Spleen (tissue), 11 donors: Measurements from ENCODE around the gene LPP. TPM values are rescaled to one million over a fixed set of nuclear protein-coding genes. Genes with fewer than 3 reads are reported as not detected.

Source experiments
- DNase-seq: peaks from one replicate; pipeline ENCODE4 v3.0.0-alpha.2; 2020
- H3K27ac ChIP-seq, 8 donors: fragments of 200-600 bp; sonication (generic) in 7 of 8; 1 replicate in 4 of 8; 2 replicates in 4 of 8; pipeline versions ENCODE4 v1.5.0 to v1.8.0; 2016 to 2021; ENCODE audit warnings: inconsistent platforms in 4 of 8, mild to moderate bottlenecking in 4 of 8, moderate library complexity in 1 of 8
- H3K27me3 ChIP-seq, 7 donors: fragments of 200-600 bp; sonication (generic) in 6 of 7; replicated peaks in 1 of 7; 1 replicate in 4 of 7; 2 replicates in 3 of 7; pipeline versions ENCODE4 v1.5.0 to v1.8.0; 2016 to 2021; ENCODE audit warnings: inconsistent platforms in 3 of 7, mild to moderate bottlenecking in 1 of 7
- H3K36me3 ChIP-seq, 6 donors: fragments of 200-600 bp; sonication (generic) in 5 of 6; 1 replicate in 4 of 6; 2 replicates in 2 of 6; pipeline versions ENCODE4 v1.5.0 to v1.8.0; 2016 to 2021; ENCODE audit warnings: inconsistent platforms in 2 of 6
- H3K4me1 ChIP-seq, 6 donors: fragments of 200-600 bp; sonication (generic) in 5 of 6; 1 replicate in 3 of 6; 2 replicates in 3 of 6; pipeline versions ENCODE4 v1.5.0 to v1.8.0; 2016 to 2021; ENCODE audit warnings: inconsistent platforms in 3 of 6
- H3K4me3 ChIP-seq, 8 donors: fragments of 200-600 bp; sonication (generic) in 7 of 8; 1 replicate in 4 of 8; 2 replicates in 4 of 8; pipeline versions ENCODE4 v1.5.0 to v1.8.0; 2016 to 2021; ENCODE audit warnings: inconsistent platforms in 4 of 8, mild to moderate bottlenecking in 4 of 8, moderate library complexity in 2 of 8
- H3K9me3 ChIP-seq, 8 donors: fragments of 200-600 bp; sonication (generic) in 7 of 8; 1 replicate in 4 of 8; 2 replicates in 4 of 8; pipeline versions ENCODE4 v1.5.0 to v1.8.0; 2016 to 2021; ENCODE audit warnings: inconsistent platforms in 4 of 8
- POLR2A ChIP-seq, 3 donors: fragments of 450-650 bp; IDR thresholded peaks; one replicate each; pipeline ENCODE4 v1.5.1; 2017; ENCODE audit warnings: antibody characterized with exemption in 3 of 3, mild to moderate bottlenecking in 1 of 3
- POLR2AphosphoS5 ChIP-seq, 3 donors: sonication (generic); formaldehyde crosslinking; IDR thresholded peaks; one replicate each; pipeline ENCODE4 v1.5.1; 2017; ENCODE audit warnings: antibody characterized with exemption in 3 of 3
- WGBS, 5 donors: extraction: QIAGEN DNeasy Blood & Tissue Kit in 3 of 5; methylation state at CpG; one replicate each; pipeline versions ENCODE4 v1.1.5 to v1.1.7; 2013 to 2018; 5-methylcytosine and 5-hydroxymethylcytosine counted together
- intact Hi-C: fragments of 100-400 bp; cut with DNase I; formaldehyde crosslinking; loops from one replicate; pipeline ENCODE4 v1.15.0; 2023; ENCODE audit warnings: low total_unique reads
- polyA plus RNA-seq, 3 donors: library from polyadenylated mRNA; stranded (reverse); fragments of 200-250 nt; gene quantifications; one replicate each; pipeline ENCODE4 v1.2.1, GENCODE V29; 2013
- total RNA-seq, 7 donors: library from RNA; depleted of rRNA in 3 of 7; stranded (reverse); fragments of >200 nt in 3 of 7; fragmentation: NEBNext Ultra II Directional in 4 of 7; extraction: Animal tissue kit (Norgen Biotek cat#: 25700) in 4 of 7; gene quantifications; one replicate each; pipeline versions ENCODE4 v1.1.0 to v1.2.1, GENCODE V29; 2016 to 2021
- TF ChIP-seq, protein P1 (sequence below), 11 experiments: fragments of 200-600 bp in 7 of 11; fragments of 450-650 bp in 4 of 11; sonication (generic) in 4 of 11; IDR thresholded peaks in 8 of 11; conservative IDR thresholded peaks in 3 of 11; 1 replicate in 7 of 11; 2 replicates in 4 of 11; pipeline versions ENCODE4 v1.4.0 to v1.8.0; 2016 to 2021; ENCODE audit warnings: antibody characterized with exemption in 11 of 11, inconsistent platforms in 4 of 11, mild to moderate bottlenecking in 1 of 11
- donor health status: healthy with polysubstance abuse.
- donor health status: DM: no; HTN: no; CAD: no; lungs with moderate emphysema.
- donor health status: DM: no; HTN: no; CAD: no.
- donor health status: Bipolar disorder and iron deficiency.
- donor health status: healthy.
- donor health status: DM: no; HTN: no; CAD: no.
- donor health status: DM: yes; HTN: yes; CAD: no.

Gene LPP
- total and polyA plus RNA-seq, 10 donors = 2.4 to 270 (median 156) TPM

DNA sequence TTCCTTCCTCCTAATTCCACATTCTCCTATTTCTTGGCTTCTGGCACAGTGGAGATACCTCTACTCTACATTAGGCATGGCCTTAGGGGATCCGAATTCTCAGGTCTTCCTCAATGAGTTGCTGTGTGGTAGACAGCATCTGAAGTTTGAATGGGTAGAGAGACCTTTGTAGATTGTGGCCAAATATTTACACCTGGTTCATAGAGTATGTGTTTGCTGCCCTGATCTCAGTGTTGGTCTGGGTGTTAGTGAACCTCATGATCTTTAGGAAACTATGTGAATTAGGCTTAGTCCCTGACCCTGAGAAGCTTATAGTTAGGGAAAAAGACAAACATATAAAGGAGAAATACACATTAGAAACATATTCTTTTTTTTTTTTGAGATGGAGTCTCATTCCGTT, 75.8 kb downstream of the LPP start:
- no peak overlapping the region for H3K27ac ChIP-seq
- peaks cover 0 to 17% (median 3%) of the 10 kb centered on the region in 6 donors for H3K4me1 ChIP-seq
- H3K36me3 ChIP-seq = peaks cover 0 to 44% (median 0%) of the 10 kb centered on the region in 6 donors
- intact Hi-C loops = no loop called here
- 92 to 100% (median 96%) methylated on average over 2 of the region's 2 CpGs for WGBS, 5 donors
- no peaks in the 10 kb centered on the region for H3K27me3 ChIP-seq
- H3K4me3 ChIP-seq = no peak overlapping the region
- no peaks in the 10 kb centered on the region for H3K9me3 ChIP-seq
- no peak for TF ChIP-seq POLR2A (IDR thresholded peaks at IDR 0.05)
- TF ChIP-seq, protein P1, sequence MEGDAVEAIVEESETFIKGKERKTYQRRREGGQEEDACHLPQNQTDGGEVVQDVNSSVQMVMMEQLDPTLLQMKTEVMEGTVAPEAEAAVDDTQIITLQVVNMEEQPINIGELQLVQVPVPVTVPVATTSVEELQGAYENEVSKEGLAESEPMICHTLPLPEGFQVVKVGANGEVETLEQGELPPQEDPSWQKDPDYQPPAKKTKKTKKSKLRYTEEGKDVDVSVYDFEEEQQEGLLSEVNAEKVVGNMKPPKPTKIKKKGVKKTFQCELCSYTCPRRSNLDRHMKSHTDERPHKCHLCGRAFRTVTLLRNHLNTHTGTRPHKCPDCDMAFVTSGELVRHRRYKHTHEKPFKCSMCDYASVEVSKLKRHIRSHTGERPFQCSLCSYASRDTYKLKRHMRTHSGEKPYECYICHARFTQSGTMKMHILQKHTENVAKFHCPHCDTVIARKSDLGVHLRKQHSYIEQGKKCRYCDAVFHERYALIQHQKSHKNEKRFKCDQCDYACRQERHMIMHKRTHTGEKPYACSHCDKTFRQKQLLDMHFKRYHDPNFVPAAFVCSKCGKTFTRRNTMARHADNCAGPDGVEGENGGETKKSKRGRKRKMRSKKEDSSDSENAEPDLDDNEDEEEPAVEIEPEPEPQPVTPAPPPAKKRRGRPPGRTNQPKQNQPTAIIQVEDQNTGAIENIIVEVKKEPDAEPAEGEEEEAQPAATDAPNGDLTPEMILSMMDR (IDR thresholded peaks at IDR 0.05 in 8 of 11, conservative IDR thresholded peaks at IDR 0.05 in 3 of 11) = no peak
- no peak for TF ChIP-seq POLR2AphosphoS5 (IDR thresholded peaks at IDR 0.05)
- DNase-seq = no peak

DNA sequence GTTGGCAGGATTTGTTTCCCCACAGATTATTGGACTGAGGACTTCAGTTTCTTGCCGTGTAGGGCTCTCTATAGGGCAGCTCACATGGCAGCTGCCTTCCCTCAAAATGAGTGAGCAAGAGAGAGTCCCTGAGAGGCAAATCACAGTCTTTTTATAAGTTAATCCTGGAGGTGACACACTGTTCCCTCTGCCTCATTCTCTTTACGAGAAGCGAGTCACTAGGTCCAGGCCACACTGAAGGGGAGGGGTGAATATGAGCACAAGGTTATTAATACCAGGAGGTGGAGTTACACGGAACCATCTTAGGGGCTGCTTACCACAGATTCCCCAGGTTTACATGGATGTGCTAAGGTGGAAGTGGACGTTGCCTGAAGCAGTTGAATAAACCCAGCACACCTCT, 77.0 kb downstream of the LPP start:
- Histone ChIP-seq H3K4me3 (no peak overlapping the region), H3K36me3 (peaks cover 0 to 35% (median 0%) of the 10 kb centered on the region in 6 donors), H3K27ac (no peak overlapping the region), H3K9me3 (no peaks in the 10 kb centered on the region), H3K4me1 (peaks cover 0 to 28% (median 4%) of the 10 kb centered on the region in 6 donors), H3K27me3 (no peaks in the 10 kb centered on the region)
- DNase-seq = no peak
- TF ChIP-seq, protein P1 (IDR thresholded peaks at IDR 0.05 in 8 of 11, conservative IDR thresholded peaks at IDR 0.05 in 3 of 11) = no peak
- TF ChIP-seq POLR2AphosphoS5 (IDR thresholded peaks at IDR 0.05) = no peak
- TF ChIP-seq POLR2A (IDR thresholded peaks at IDR 0.05) = no peak
- intact Hi-C loops = no loop called here
- 85 to 96% (median 91%) methylated on average over 5 of the region's 5 CpGs for WGBS, 5 donors

DNA sequence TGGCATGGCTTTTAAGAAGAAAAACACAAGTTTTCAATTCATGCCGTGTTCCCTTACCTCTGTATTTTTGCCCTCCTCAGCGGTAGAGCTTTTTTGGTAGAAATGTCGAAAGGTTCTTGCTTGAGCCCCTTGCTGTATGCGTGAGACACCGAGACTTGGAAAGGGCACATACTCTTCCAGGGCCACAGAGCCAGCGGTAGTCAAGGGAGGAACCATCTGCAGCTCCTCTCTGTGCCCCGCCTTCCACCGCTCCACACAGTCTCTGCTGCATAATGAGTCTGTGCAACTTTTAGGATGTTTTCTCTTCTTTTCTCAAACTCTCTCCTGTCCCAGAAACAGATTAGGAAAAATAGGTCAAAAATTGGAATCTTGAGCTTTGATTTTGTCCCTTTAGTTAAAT, 77.5 kb downstream of the LPP start:
- H3K36me3 ChIP-seq = peaks cover 0 to 30% (median 0%) of the 10 kb centered on the region in 6 donors
- H3K9me3 ChIP-seq = no peaks in the 10 kb centered on the region
- DNase-seq = no peak
- peaks cover 0 to 33% (median 6%) of the 10 kb centered on the region in 6 donors for H3K4me1 ChIP-seq
- WGBS, 5 donors = 92 to 98% (median 97%) methylated on average over 8 of the region's 8 CpGs
- no peak overlapping the region for H3K4me3 ChIP-seq
- TF ChIP-seq POLR2AphosphoS5 (IDR thresholded peaks at IDR 0.05) (no peak), POLR2A (IDR thresholded peaks at IDR 0.05) (no peak)
- TF ChIP-seq, protein P1 (IDR thresholded peaks at IDR 0.05 in 8 of 11, conservative IDR thresholded peaks at IDR 0.05 in 3 of 11) = no peak
- intact Hi-C loops = no loop called here
- no peak overlapping the region for H3K27ac ChIP-seq
- no peaks in the 10 kb centered on the region for H3K27me3 ChIP-seq

DNA sequence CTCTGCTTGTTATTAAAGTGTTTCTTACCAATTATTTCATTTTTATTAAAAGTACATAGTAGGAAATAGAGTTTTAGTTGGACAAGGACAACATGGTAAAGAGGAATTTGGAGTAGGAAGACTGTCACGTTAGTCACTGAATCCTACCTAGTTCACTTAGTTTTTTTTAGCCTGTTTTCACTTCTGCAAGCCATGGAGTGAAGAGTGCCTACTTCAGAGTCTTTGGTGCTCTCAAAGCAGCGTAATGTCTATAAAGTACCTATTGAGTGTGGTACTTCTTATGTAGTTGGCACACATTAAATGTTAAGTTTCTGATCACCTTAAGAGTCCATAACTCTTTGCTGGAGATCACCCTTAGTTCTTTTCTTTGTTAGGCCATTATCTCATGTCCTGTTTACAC, 78.7 kb downstream of the LPP start:
- TF ChIP-seq POLR2A (IDR thresholded peaks at IDR 0.05) (no peak), POLR2AphosphoS5 (IDR thresholded peaks at IDR 0.05) (no peak)
- TF ChIP-seq, protein P1 (IDR thresholded peaks at IDR 0.05 in 8 of 11, conservative IDR thresholded peaks at IDR 0.05 in 3 of 11) = no peak
- Histone ChIP-seq H3K36me3 (peaks cover 0 to 22% (median 0%) of the 10 kb centered on the region in 6 donors), H3K27ac (no peak overlapping the region), H3K9me3 (no peaks in the 10 kb centered on the region), H3K4me3 (no peak overlapping the region), H3K4me1 (peaks cover 0 to 44% (median 6%) of the 10 kb centered on the region in 6 donors), H3K27me3 (no peaks in the 10 kb centered on the region)
- no peak for DNase-seq
- WGBS, 5 donors = 48 to 83% (median 75%) methylated on average over 2 of the region's 2 CpGs
- intact Hi-C loops = no loop called here
